GM21381 (cell line): ENCODE measurements around the gene KRT23.

Experiments
- ATAC-seq: cut with Tn5 transposase; IDR thresholded peaks from one replicate; pipeline ENCODE4 v1.9.1; 2021; ENCODE audit warnings: mild to moderate bottlenecking, moderate library complexity; ENCODE audit not compliant: unreplicated experiment

The KRT23 gene, protein sequence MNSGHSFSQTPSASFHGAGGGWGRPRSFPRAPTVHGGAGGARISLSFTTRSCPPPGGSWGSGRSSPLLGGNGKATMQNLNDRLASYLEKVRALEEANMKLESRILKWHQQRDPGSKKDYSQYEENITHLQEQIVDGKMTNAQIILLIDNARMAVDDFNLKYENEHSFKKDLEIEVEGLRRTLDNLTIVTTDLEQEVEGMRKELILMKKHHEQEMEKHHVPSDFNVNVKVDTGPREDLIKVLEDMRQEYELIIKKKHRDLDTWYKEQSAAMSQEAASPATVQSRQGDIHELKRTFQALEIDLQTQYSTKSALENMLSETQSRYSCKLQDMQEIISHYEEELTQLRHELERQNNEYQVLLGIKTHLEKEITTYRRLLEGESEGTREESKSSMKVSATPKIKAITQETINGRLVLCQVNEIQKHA

DNA sequence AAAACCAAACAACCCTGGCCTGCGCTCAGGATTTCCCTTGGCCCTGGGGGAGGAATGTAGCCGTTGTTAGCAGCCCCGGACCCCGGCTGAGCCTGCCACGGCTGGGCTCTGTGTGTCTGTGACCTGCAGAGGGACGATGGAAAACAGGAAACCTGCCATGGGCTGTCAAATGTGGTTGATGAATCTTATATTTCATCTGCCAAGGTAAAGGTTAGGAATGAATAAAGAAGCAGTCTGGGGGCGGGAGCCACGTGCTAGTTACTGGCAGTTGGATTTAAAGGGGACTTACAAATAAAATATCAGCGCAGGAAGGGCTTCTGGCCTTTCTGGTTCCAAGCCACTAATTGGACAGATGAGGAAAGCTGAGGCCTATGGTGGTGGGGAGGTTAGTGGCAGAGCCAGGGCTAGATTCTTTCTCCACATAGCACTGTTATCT is at the start of gene KRT23:
TSS of gene KRT23 (minus strand) at position 263 of the 436 bp plus-strand sequence. CDS start 1,043 bp downstream, outside the sequence.
- no peak for ATAC-seq

DNA sequence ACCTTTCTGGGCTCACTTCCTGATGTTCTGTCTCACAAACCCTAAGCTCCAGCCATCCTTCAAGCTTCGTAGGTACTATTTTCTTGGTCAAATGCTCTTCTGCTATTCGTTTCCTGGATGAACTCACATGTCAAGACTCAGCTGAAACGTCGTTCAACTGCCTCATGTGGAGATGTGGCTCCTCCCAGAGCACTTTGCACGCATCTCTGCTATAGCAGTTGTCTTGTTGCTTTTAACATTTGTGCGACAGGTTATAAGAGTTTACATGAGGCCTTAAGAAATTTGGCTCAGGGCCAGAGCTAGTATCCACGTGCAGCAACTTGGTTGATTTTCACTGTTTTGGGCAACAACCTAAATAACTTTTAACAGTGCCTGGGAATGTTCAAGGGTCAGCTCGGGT is 49.5 kb upstream of the KRT23 start:
- no peak for ATAC-seq

DNA sequence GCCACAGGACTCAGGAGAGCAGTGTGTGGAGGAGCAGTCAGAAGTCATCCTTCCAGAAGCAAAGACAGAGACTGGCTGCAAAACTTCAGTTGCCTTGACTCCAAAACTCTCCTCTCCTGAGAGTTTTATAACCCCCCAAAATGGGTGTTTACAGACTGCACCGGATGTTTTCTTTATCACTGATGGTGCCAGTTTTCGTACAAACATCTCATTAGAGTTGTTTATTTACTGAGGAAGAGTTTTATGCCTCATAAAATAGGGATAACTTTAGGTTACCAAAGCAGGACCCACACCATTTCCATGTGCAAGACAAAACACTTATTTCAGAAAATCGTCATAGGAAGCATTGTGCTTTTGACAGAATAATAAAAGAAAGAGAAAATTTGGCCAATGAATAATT is 46.8 kb upstream of the KRT23 start, which contains the start of gene KRT40:
TSS of gene KRT40 (minus strand) at position 101 of the 400 bp plus-strand sequence. CDS start at position 48, 53 bp downstream.
- no peak for ATAC-seq

DNA sequence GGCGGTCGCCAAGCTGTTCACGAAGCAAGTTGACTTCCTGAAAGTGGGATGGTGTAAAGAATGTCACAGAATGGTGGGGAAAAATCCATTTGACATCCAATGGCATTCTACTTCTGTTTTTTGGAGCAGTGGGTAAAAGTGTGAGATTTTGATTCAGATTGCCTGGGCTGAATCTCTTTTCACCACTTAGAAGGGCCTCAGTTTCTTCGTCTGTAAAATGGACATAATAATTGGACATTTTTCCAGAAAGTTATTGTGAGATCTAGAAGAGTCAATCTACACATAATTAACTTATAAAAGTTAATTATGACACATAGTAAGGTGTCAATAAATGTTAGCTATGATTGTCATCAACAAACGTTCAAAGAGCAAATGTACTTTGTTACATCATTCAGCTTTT is 43.7 kb upstream of the KRT23 start:
- ATAC-seq: no peak

DNA sequence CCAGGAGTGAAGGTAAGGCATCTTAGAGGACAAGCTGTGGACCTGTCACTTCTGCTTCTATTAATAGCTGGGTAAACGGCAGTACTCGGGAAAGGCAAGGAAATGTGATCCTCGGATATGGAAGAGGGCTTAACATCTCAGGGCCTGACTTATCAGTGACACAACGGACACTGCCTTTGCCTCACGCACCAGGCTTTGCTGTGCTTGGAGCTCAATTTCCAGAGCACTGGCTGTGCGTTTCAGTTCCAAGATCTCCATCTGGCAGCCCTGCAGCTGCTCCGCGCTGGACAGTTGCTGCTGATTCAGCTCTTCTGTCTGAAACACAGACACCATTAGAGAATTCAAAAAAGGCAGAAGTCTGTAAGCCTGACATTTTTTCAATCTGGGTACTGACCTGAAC is 43.1 kb upstream of the KRT23 start:
- no peak for ATAC-seq

DNA sequence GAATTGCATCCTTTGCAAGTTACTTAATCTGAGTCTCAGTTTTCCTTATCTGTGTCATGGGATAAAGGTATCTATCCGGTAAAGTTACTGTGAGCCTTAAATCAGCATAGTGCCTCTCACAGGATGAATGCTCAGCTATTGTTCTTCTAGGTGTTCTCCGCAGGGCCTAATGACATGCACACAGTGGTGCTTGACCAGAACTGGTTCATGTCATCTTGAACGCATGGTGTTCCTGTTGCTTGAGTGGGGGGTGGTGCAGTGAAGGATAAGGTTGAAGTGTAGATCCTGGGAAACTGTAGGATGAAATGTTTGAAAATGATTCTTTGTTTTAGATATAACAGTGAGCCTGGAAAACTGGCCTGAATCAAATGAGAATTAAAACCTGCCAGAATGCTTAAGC is 42.7 kb upstream of the KRT23 start:
- no peak for ATAC-seq

DNA sequence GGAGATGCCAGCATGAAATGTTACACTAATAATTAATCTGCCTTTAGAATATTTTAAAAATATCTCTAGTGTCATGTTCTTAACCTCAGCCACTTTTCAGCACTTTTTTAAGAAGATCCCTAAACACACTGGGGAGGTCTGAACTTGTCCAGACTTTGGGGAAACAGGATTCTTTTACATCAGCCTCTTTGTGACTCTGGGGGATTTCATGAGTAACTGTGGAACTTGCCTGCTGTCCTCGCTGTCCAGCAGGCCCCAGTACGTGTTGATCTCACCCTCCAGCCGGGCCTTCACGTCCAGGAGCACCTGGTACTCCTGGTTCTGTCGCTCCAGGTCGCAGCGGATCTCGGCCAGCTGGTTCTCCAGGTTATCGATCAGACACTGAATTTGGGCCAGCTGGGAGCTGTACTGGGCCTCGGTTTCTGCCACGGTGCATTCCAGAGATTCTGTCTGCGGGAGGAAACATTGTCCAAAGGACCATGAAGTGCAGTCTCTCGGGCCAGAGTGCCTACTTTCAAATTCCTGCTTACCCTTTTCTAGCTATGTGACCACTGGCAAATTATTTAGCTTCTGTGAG is 41.2 kb upstream of the KRT23 start:
- no peak for ATAC-seq

DNA sequence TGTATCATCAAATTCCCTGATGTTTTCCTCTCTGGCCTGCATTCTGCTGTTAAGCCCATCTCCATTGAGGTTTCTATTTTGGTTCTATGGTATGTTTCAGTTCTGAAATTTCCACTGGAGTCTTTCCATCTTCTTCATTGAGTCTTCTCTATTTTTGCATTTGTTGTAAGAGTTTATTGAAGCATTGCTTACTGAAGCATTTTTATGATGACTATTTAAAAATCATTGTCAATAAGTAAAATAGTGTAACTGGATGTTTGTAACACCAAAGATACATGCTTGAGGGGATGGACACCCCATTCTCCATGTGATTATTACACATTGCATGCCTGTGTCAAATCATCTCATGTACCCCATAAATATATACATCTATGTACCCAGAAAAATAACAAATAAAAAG is 38.1 kb upstream of the KRT23 start:
- no peak for ATAC-seq

DNA sequence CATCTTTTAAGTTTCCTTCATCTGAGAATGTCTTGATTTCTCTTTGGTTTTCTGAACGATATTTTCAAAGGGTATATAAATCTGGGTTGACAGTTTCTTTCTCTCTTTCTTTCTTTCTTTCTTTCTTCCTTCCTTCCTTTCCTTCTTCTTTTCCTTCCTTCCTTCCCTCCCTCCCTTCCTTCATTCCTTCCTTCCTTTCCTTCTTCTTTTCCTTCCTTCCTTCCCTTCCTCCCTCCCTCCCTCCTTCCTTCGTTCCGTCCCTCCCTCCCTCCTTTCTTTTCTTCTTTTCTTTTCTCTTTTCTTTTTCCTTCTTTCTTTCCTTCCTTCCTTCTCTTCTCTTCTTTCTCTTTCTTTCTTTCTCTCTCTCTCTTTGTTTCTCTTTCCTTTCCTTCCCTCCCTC is 36.9 kb upstream of the KRT23 start:
- ATAC-seq: no peak

DNA sequence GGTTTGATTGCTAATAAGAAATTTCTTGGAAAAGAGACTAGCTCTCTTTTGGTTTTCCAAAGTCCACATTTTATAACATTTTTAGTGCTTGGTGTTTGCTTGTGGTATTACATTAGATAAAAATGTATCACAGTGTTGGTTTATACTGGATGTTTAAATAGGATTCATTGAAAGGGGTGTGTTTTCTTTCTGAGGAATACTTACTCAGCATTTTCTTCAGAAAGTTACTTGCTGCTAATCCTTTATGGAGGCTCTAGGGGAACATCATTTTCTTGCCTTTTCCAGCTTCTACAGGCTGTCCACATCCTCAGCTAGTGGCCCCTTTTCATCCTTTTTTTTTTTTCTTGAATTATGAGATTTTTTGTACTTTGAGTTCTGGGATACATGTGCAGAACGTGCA is 30.1 kb upstream of the KRT23 start:
- ATAC-seq: no peak

DNA sequence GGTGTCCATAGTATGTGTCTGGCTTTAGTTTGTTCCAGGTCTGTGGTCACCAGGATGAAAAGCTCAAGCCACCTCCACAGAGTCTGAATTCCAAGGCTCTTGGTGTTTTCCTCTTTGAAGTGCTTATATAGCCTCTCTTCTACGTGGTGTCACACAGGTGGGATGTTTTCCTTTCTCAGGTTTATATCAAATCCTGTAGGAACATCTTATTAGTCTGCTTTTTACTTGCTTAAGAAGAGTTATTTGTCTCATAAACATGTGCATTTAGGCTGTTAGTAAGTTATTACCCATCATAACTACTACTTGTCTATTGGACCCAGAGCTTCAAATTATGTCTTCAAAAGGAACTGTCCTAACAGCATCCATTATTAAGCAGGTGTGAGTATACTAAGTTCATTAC is 29.4 kb upstream of the KRT23 start, which contains the start of gene KRT39:
TSS of gene KRT39 (minus strand) at position 101 of the 400 bp plus-strand sequence. CDS start at position 9, 92 bp downstream.
- ATAC-seq: no peak

DNA sequence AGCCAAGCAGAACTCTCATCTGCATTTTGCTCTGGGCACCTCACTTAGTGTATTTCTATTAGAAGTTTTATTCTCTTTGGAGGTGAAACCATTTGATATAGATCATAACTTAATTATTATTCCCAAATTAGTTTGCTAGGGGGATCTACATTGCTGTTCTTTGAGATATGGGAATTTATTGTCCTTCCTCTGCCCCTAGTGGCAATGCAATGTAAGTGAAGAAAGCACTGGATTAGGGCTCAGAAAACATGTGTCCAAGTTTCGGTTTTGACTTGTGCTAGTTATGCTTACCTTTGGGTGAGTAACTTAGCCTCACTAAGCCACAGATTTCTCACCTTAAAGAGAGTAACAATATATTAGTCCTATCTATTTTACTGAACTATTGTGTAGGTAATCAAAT is 26.4 kb upstream of the KRT23 start:
- ATAC-seq: no peak

DNA sequence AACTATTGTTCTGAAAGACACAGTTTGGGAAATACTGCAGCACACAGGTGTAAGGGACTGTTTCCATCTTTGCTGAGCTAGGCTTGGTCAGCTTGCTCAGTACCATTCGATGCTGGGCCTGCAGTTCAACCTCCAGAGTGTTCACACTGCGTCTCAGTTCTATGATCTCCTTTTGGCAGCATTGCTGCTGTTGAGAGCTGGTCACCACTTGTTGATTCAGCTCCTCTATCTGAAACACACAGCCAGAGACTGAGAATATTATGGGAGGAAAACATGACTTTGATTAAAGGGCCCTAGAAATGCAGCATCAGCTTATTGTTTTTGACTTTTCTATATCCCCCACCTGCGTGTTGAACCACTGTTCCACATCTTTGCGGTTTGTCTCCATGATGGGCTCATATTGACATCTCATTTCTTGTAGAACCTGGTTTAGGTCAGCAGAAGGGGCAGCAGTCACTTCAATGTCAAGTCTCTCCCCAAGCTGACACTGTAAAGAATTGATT is 24.7 kb upstream of the KRT23 start:
- ATAC-seq: no peak

DNA sequence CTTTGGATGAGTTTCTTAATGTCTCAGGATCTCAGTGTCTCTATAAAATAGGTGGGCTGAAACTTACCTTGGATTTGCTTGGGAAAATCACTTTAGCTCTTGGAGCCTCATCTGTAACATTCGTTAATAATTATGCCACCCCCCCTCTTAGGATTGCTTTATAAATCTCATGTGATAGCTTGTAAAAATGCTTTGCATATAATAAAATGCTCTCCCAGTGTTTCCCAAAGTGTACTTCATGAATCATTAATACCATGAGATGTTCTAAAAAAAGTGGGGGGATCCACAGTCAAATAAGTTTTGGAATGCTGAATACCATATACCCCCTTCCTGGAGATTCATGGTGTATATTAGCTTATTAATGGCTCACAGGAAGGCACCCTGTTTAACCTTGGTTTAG is 24.1 kb upstream of the KRT23 start:
- no peak for ATAC-seq

DNA sequence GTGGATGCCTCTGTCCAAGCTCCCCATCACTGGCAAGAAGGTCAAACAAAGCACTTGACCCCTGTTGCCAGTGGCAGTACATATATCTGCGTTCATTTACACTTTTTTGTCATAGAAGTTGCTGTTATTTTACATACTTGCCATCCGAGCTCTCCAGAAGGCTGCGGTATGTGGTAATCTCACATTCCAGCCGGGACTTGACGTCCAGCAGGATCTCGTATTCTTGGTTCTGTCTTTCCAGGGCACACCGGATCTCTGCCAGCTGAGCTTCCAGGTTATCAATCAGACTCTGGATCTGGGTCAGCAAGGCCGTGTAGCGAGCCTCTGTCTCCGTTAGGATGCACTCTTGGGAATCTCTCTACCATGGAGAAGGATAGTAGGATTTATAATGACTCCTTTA is 22.7 kb upstream of the KRT23 start:
- no peak for ATAC-seq

DNA sequence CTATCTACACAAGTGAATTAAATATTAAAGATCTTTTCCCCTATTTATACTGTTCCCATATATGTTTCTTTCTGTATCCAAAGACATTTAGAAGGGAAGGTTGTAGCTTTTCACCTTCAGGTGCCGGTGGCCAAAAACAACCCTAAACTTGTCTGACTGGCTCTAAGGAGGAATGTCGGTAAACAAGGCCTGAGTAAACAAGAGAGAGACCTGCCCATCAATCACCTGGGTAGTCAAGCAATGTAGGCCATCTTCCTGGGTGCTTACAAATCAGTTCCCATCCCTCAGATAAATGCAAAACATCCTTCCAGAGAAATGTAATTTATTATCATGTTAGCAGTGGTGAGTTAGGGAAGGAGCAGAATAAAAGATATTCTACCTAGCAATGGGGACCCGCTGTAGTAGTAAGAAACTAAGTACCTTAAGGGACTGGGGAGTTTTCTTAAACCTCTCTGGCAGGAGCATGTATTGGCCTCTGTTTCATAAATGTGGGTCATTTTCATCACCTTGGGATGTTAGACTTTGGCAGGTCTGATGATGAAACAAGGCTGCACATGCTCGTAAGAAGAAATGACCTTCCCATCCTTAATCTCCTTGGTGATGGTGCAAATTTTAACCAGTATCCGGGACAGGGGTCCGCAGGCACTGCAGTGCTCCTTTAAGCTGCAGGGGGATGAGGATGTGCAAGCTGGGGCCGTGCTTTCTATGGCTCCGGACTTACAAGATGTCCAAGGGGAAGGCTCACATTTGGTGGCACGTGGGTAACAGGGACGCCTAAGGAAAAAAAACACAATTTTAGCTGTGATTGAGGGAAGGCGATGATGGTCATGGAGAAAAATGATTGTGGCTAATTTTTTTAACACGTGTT is 20.9 kb upstream of the KRT23 start:
- no peak for ATAC-seq

DNA sequence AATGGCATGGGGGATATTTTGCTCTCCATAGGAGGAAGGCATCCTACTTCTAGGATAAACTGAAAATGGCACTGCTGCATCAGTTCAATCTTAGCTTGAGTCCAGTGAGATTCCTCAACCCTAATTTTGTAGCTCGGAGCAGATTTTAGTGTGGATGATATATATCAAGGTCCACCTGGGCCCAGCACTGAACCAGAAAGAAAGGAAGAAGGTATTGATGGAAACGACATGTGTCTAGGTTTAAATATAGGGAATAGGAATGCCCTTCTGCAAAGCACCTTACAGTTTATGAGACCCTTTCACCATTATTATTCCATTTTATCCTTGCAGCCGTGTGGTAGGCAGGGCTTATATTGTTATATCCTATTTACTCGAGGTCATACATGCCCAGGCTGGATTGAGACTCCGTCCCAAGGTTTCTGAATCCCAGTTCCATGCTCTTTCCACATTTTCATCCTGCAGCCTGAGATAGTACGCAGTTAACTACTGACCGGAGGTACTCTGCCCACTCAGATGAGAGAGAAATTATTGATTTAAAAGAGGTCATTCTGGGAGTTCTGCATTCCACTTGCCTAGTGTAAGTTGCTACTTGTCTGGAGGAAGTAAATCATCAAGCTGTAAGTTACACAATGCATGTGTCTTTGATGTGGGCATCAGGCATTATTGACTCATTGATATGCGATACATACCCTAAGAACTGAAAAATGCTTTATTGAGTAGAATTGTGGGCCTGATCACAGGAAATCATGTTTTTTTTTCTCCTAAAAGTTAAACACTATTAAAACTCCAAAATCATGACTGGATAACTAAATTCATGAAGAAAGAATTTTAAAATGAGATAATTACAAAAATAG is 19.2 kb upstream of the KRT23 start:
- no peak for ATAC-seq

DNA sequence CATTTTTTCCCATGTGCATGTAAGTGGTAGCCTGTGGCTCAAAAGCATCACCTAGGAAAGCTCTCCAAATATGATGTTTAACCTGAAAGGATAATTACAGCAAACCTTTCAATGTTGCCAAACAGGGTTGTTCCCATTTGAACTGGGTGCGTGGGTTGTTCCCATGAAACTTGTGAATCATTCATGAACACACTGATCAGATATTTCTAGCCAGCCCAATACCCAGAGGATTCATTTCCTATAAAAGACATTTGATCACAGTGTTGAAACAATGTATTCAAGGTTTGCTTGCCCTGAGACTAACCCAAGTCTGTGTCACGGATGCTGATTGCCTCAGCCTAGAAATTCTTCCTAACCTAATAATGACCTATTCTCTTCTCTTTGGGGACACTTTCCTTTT is 16.4 kb upstream of the KRT23 start:
- no peak for ATAC-seq

DNA sequence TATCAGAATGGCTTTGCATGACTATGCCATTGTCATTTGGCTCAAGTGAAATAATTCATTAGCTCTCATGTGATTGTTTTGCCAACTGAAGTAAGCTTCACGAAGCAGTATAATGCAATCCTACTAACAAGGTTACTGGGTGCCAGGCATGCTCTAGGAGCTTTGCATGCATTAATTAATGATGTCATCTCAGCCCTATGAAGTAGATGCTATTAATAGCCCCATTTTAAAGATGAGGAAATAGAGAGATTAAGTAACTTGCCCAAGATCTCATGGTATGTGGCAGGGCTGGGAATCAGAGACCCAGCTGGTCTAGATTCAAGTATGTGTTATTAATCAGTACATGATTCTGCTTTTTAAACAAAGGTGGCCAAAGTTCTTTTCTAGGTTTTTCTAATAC is 15.2 kb upstream of the KRT23 start:
- ATAC-seq: no peak

DNA sequence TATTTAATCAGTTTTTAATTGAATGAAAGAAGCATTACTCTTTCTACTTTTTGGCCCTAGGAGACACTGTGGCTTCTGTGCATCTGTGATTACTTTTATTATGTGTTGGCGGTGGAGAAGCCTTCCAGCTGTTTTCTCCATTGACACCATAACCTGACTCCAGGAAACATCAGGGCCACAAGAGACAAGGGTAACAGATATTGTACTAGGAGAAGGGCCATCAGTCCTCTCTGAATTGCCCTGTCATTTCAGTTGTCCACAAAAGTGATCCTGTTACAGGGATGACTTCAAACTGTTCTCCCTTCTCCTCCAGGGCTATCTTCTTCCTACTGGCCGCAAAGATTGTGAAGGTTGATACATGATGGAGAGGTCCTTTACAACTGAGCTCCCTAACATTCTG is 14.7 kb upstream of the KRT23 start:
- ATAC-seq: no peak
